MM.1S (cell line): ENCODE measurements around the gene ITGB3.

ENCODE experiments used
- DNase-seq: peaks from one replicate; pipeline ENCODE4 v3.0.0-alpha.2; 2015
- H2AFZ ChIP-seq: fragments of 300-600 bp; sonication (generic); 2 replicates; pipeline ENCODE4 v1.6.0; 2016; ENCODE audit warnings: antibody characterized with exemption, low read length
- H3F3A ChIP-seq: fragments of 300-600 bp; sonication (generic); 2 replicates; pipeline ENCODE4 v1.6.1; 2016; ENCODE audit warnings: mild to moderate bottlenecking, antibody characterized with exemption, low read length, moderate library complexity, mixed read lengths; ENCODE audit not compliant: insufficient read depth
- H3K27ac ChIP-seq: fragments of 300-600 bp; sonication (generic); 2 replicates; pipeline ENCODE4 v1.5.1; 2016; ENCODE audit warnings: mild to moderate bottlenecking, low read length
- H3K27me3 ChIP-seq: fragments of 300-600 bp; sonication (generic); replicated peaks from 2 replicates; pipeline ENCODE4 v1.6.0; 2016; ENCODE audit warnings: low read length; ENCODE audit not compliant: insufficient read depth
- H3K36me3 ChIP-seq: fragments of 300-600 bp; sonication (generic); replicated peaks from 2 replicates; pipeline ENCODE4 v1.6.1; 2016; ENCODE audit warnings: mild to moderate bottlenecking, low read length, mixed read lengths; ENCODE audit not compliant: insufficient read depth
- H3K4me1 ChIP-seq: fragments of 300-600 bp; sonication (generic); 2 replicates; pipeline ENCODE4 v1.6.1; 2016; ENCODE audit warnings: low read length, mixed read lengths
- H3K4me2 ChIP-seq: fragments of 300-600 bp; sonication (generic); 2 replicates; pipeline ENCODE4 v1.6.0; 2016; ENCODE audit warnings: low read depth, low read length
- H3K4me3 ChIP-seq: fragments of 300-600 bp; sonication (generic); 2 replicates; pipeline ENCODE4 v1.5.1; 2016; ENCODE audit warnings: low read length, mixed read lengths
- H3K79me2 ChIP-seq: fragments of 300-600 bp; sonication (generic); 2 replicates; pipeline ENCODE4 v1.6.1; 2016; ENCODE audit warnings: mixed run types, low read length, mixed read lengths
- H3K9ac ChIP-seq: fragments of 300-600 bp; sonication (generic); 2 replicates; pipeline ENCODE4 v1.6.1; 2016; ENCODE audit warnings: low read length, mixed read lengths
- H3K9me2 ChIP-seq: fragments of 300-600 bp; sonication (generic); replicated peaks from 2 replicates; pipeline ENCODE4 v1.6.1; 2016; ENCODE audit warnings: mild to moderate bottlenecking, low read length, mixed read lengths; ENCODE audit not compliant: insufficient read depth
- H3K9me3 ChIP-seq: fragments of 300-600 bp; sonication (generic); replicated peaks from 2 replicates; pipeline ENCODE4 v1.6.1; 2016; ENCODE audit warnings: mild to moderate bottlenecking, low read length, mixed read lengths; ENCODE audit not compliant: insufficient read depth
- H4K20me1 ChIP-seq: fragments of 300-600 bp; sonication (generic); 2 replicates; pipeline ENCODE4 v1.6.1; 2016; ENCODE audit warnings: mild to moderate bottlenecking, low read length, moderate library complexity, mixed read lengths; ENCODE audit not compliant: insufficient read depth
- EZH2 ChIP-seq: fragments of 300-600 bp; sonication (generic); optimal IDR thresholded peaks from 2 replicates; pipeline ENCODE3; 2017; ENCODE audit warnings: low read depth, mild to moderate bottlenecking, antibody characterized with exemption, low read length, mixed read lengths
- EZH2phosphoT487 ChIP-seq: fragments of 300-600 bp; sonication (generic); IDR thresholded peaks from 2 replicates; pipeline ENCODE4 v1.6.1; 2018; ENCODE audit warnings: antibody characterized with exemption, low read length
- TF ChIP-seq, protein P1 (sequence below): fragments of 300-600 bp; sonication (generic); IDR thresholded peaks from 2 replicates; pipeline ENCODE4 v1.5.1; 2016; ENCODE audit warnings: antibody characterized with exemption, low read length, mixed read lengths

ITGB3 gene

DNA sequence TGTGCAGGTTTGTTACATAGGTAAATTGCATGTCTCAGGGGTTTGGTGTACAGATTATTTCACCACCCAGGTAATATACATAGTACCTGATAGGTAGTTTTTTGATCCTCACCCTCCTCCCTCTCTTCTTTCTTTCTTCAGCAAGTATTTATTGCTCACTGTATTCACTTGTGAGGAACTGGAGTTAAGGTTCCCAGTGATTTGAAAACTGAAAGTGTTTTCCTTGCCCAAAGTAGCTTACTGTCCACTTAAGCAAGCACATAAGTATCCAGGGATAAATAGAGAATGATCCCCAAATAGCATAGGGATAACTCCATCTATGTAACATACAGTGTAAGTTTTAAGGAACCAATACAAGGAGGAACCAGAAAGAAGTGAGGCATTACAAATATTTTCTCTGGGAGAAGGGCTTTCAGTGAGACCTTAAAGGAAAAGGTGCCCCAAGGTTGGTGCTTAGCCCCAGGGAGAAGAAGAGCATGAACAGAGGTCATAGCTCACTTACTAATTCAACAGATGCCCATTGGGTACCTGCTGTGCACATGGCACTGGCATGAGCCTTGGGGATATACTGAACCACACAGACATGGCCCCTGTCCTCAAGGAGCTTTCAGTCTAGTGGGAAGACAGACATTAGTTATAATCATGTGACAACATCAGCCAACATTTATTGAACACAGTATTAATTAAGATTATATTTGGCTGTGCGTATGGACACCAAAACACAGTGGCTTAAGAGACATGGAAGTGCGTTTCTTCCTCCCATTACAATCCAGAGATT, 27.5 kb upstream of the ITGB3 start:
- H3K9me2 ChIP-seq, result no peaks in the 10 kb centered on the region
- H3F3A ChIP-seq, result no peaks in the 10 kb centered on the region
- no peak overlapping the region for H2AFZ ChIP-seq
- H3K27me3 ChIP-seq, result no peaks in the 10 kb centered on the region
- no peak overlapping the region for H3K4me2 ChIP-seq
- no peaks in the 10 kb centered on the region for H3K79me2 ChIP-seq
- no peak overlapping the region for H3K9ac ChIP-seq
- no peaks in the 10 kb centered on the region for H3K9me3 ChIP-seq
- no peak overlapping the region for H3K27ac ChIP-seq
- no peaks in the 10 kb centered on the region for H3K36me3 ChIP-seq
- no peak for DNase-seq
- H3K4me3 ChIP-seq, result no peak overlapping the region
- H3K4me1 ChIP-seq, result peaks cover 4% of the 10 kb centered on the region
- TF ChIP-seq EZH2, result no peak
- TF ChIP-seq, protein P1, sequence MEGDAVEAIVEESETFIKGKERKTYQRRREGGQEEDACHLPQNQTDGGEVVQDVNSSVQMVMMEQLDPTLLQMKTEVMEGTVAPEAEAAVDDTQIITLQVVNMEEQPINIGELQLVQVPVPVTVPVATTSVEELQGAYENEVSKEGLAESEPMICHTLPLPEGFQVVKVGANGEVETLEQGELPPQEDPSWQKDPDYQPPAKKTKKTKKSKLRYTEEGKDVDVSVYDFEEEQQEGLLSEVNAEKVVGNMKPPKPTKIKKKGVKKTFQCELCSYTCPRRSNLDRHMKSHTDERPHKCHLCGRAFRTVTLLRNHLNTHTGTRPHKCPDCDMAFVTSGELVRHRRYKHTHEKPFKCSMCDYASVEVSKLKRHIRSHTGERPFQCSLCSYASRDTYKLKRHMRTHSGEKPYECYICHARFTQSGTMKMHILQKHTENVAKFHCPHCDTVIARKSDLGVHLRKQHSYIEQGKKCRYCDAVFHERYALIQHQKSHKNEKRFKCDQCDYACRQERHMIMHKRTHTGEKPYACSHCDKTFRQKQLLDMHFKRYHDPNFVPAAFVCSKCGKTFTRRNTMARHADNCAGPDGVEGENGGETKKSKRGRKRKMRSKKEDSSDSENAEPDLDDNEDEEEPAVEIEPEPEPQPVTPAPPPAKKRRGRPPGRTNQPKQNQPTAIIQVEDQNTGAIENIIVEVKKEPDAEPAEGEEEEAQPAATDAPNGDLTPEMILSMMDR, result no peak
- TF ChIP-seq EZH2phosphoT487, result no peak
- H4K20me1 ChIP-seq, result no peaks in the 10 kb centered on the region

DNA sequence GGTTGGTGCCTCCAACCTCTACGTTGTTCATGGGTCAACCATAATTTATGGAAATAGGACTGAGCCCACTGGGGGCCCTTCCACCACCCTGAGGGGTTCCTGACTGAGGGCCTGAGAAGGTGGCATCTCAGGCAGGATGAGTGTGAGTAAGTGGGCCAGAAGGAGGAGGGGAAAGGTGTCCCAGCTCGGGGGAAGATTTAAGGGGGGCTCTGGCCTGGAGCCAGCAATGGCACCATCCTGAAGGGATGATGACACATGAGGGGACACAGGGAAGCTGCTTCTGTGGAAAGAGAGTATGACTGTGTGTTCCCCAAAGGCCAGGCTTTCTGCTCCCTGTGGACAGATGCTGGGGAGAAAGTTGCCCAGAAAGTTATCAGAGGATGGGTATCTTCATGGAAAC, 25.8 kb upstream of the ITGB3 start:
- no peaks in the 10 kb centered on the region for H3K27me3 ChIP-seq
- H3K9me3 ChIP-seq, result no peaks in the 10 kb centered on the region
- no peak overlapping the region for H3K4me3 ChIP-seq
- H3K27ac ChIP-seq, result no peak overlapping the region
- no peaks in the 10 kb centered on the region for H3K9me2 ChIP-seq
- peaks cover 8% of the 10 kb centered on the region for H3K4me1 ChIP-seq
- no peaks in the 10 kb centered on the region for H3F3A ChIP-seq
- no peaks in the 10 kb centered on the region for H3K79me2 ChIP-seq
- no peaks in the 10 kb centered on the region for H3K36me3 ChIP-seq
- H2AFZ ChIP-seq, result no peak overlapping the region
- no peaks in the 10 kb centered on the region for H4K20me1 ChIP-seq
- no peak overlapping the region for H3K4me2 ChIP-seq
- DNase-seq, result no peak
- TF ChIP-seq, protein P1, result no peak
- TF ChIP-seq EZH2, result no peak
- TF ChIP-seq EZH2phosphoT487, result no peak
- H3K9ac ChIP-seq, result no peak overlapping the region

- peak; percentile 88 for DNase-seq
- Histone ChIP-seq H3K4me3 (peak overlapping the region; percentile 64), H3K36me3 (no peaks in the 10 kb centered on the region), H3K79me2 (no peaks in the 10 kb centered on the region), H3K27me3 (no peaks in the 10 kb centered on the region), H3F3A (no peaks in the 10 kb centered on the region), H3K27ac (no peak overlapping the region), H3K9me2 (no peaks in the 10 kb centered on the region), H3K9ac (peak overlapping the region; percentile 20; the same call in 1 of the 2 replicates), H3K4me2 (peak overlapping the region; percentile 97), H4K20me1 (no peaks in the 10 kb centered on the region), H3K4me1 (peaks cover 8% of the 10 kb centered on the region), H2AFZ (peak overlapping the region; percentile 84), H3K9me3 (no peaks in the 10 kb centered on the region)
- TF ChIP-seq EZH2phosphoT487 (no peak), EZH2 (no peak)
- TF ChIP-seq, protein P1, result peak; percentile 99
Measured at GRCh38 chr17:47229535-47230443, 23.8 kb upstream of the ITGB3 start.
